Lower leg skin (tissue), 4 donors: ENCODE results near the gene GABRD. TPM values are rescaled to one million over a fixed set of nuclear protein-coding genes. Genes with fewer than 3 reads are reported as not detected.

Source experiments
- DNase-seq, 2 donors: peaks; one replicate each; pipeline ENCODE4 v3.0.0-alpha.2; 2019; ENCODE audit warnings: low spot score in 2 of 2
- H3K4me3 ChIP-seq: fragments of 200-600 bp; sonication (generic); 2 replicates; pipeline ENCODE4 v1.5.1; 2017; ENCODE audit warnings: mild to moderate bottlenecking, low read depth; ENCODE audit not compliant: poor library complexity, severe bottlenecking
- POLR2A ChIP-seq, 2 donors: fragments of 450-650 bp; IDR thresholded peaks; one replicate each; pipeline ENCODE4 v1.6.1; 2016 to 2017; ENCODE audit warnings: antibody characterized with exemption in 2 of 2, mild to moderate bottlenecking in 1 of 2, moderate library complexity in 1 of 2
- WGBS, 2 donors: methylation state at CpG; one replicate each; pipeline ENCODE4 v1.1.5; 2018; 5-methylcytosine and 5-hydroxymethylcytosine counted together
- intact Hi-C: fragments of 100-400 bp; cut with DNase I; formaldehyde crosslinking; loops from one replicate; pipeline ENCODE4 v1.15.0; 2023; ENCODE audit warnings: low total_unique reads
- total RNA-seq, 4 donors: library from RNA; depleted of rRNA; stranded (reverse); fragments of >200 nt; gene quantifications; one replicate each; pipeline ENCODE4 v1.1.0, GENCODE V29; 2016
- TF ChIP-seq, protein P1 (sequence below), 3 donors: fragments of 450-650 bp; IDR thresholded peaks; one replicate each; pipeline ENCODE4 v1.5.1; 2016; ENCODE audit warnings: antibody characterized with exemption in 3 of 3, mild to moderate bottlenecking in 3 of 3, moderate library complexity in 2 of 3

The GABRD gene
- total RNA-seq, 4 donors from 2014 or later, result 1.1 to 5.1 (median 2.0) TPM; not detected in 1

DNA sequence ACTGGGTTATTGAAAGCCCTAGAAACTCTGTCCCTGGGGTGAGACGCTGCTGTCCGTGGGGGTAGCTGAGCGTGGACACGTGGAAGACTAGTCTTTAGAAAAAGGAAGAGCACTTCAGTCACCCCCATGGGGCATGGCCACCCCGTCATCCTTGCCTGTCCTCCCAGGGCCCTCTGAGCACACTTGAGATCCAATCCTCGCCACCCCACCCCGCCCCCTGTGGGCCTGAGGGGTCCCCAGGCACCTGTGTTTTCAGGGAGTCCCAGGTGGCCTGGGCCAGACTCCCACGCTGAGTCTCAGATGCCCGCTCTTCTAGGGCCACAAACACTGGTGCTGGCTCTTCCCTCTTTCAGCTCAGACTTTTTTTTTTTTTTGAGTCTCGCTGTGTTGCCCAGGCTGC is 33.6 kb downstream of the GABRD start:
- no peak for DNase-seq
- WGBS, 2 donors, result 80 to 84% methylated on average over 10 of the region's 10 CpGs
- no peak overlapping the region for H3K4me3 ChIP-seq
- intact Hi-C loops, result no loop called here
- TF ChIP-seq, protein P1, sequence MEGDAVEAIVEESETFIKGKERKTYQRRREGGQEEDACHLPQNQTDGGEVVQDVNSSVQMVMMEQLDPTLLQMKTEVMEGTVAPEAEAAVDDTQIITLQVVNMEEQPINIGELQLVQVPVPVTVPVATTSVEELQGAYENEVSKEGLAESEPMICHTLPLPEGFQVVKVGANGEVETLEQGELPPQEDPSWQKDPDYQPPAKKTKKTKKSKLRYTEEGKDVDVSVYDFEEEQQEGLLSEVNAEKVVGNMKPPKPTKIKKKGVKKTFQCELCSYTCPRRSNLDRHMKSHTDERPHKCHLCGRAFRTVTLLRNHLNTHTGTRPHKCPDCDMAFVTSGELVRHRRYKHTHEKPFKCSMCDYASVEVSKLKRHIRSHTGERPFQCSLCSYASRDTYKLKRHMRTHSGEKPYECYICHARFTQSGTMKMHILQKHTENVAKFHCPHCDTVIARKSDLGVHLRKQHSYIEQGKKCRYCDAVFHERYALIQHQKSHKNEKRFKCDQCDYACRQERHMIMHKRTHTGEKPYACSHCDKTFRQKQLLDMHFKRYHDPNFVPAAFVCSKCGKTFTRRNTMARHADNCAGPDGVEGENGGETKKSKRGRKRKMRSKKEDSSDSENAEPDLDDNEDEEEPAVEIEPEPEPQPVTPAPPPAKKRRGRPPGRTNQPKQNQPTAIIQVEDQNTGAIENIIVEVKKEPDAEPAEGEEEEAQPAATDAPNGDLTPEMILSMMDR (IDR thresholded peaks at IDR 0.05), result no peak
- TF ChIP-seq POLR2A (IDR thresholded peaks at IDR 0.05), result no peak

DNA sequence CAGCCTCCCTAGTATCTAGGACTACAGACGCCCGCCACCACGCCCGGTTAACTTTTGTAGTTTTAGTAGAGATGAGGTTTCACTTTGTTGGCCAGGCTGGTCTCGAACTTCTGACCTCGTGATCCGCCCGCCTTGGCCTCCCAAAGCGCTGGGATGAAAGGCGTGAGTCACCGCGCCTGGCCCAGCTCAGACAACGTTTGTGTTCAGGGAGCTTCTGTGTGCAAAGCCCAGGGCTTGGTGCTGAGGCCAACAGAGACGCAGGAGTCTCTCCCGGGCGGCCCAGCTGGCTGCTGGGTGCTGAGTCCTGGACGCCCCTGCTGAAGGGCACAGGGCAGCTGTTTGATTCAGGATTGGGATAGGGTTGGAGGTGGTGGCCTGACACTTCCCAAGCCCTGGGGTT is 34.1 kb downstream of the GABRD start:
- TF ChIP-seq, protein P1 (IDR thresholded peaks at IDR 0.05), result no peak
- TF ChIP-seq POLR2A (IDR thresholded peaks at IDR 0.05), result no peak
- no peak overlapping the region for H3K4me3 ChIP-seq
- WGBS, 2 donors, result 75 to 83% methylated on average over 10 to 17 of the region's 17 CpGs
- DNase-seq, result no peak
- intact Hi-C loops, result no loop called here

DNA sequence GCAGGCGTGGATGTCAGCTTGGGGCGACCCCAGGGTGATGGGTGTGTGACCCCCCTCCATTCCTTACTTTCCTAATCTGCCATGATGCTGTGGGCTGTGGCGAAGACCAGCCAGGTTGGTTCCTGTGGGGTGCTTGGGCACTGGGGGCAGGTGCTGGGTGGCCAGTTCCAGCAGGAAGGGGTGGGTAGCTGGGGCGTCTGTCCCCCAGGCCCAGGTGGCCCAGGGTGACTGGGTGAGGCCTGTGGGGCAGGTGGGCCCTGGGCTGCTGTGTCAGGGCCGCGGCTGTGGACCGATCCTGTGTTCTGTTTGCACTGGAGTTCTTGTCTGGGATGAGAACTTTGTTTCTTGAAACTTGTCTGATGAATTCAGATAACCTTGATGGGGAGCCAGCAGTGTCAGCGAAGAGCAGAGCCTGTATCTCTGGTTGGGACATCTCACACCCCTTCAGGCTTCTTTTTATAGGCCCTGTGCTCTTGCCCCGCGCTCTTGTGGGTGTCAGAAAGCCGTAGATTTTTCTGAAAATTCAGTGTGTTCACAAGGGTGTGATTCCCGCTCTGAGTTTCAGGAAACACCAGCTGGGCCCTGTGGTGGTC is 34.7 kb downstream of the GABRD start:
- 84 to 91% methylated on average over 7 to 11 of the region's 12 CpGs for WGBS, 2 donors
- intact Hi-C loops, result no loop called here

DNA sequence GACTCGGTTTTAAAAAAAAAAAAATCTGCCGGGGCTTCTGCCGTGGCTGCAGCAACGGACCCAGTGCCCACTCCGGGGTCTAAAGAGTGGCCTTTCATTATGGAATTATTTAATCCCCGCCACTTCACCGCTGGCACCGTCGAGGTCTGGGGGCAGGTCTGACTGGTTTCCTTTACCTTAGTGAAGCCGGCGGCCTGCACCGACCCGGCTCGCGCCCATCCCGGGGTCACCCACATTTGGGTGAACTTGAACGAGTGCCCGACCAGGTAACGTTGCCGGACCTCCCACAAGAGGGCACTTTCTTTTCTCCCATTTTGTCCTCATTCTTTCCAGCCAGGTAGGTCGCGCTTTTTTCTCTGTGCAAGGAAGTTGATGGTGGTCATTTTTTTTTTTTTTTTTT is 35.4 kb downstream of the GABRD start:
- TF ChIP-seq, protein P1 (IDR thresholded peaks at IDR 0.05), result no peak
- no peak for TF ChIP-seq POLR2A (IDR thresholded peaks at IDR 0.05)
- intact Hi-C loops, result no loop called here

More for the DNA sequence above, 34.7 kb downstream of the GABRD start:
- TF ChIP-seq, protein P1 (IDR thresholded peaks at IDR 0.05), result no peak
- no peak for TF ChIP-seq POLR2A (IDR thresholded peaks at IDR 0.05)
- H3K4me3 ChIP-seq, result no peak overlapping the region
- no peak for DNase-seq

DNA sequence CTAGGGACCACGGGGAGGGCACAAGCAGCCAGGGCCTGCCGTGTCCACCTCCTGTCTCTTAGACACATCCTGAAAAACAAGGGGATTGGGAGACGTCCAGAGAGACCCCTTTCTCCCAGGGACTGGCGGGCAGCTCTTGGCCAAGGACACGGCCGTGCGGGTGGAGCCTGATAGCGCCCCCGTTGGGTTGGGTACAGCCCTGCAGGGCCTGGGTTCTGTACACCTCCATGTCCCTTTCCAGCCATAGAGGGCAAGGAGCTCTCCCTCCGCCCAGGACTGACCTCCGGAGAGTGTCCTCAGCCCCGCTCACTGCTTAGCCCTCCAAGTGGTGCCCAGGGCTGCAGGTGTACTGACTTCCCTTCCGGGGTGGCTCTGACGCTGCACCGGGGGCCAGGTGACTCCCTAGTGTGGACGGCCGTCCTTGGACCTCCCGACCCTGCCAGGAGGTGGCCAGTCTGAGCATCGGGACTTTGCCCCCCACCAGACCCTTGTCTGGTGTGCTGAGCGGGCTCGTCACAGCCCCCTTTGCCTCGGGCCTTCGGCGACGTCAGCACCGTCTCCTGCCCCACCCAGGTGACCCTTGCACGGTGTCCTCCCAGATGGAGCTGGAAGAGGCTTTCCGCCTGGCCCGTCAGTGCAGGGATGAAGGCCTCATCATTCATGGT is 36.9 kb downstream of the GABRD start:
- no peak for DNase-seq
- no peak overlapping the region for H3K4me3 ChIP-seq
- TF ChIP-seq, protein P1 (IDR thresholded peaks at IDR 0.05), result no peak
- no peak for TF ChIP-seq POLR2A (IDR thresholded peaks at IDR 0.05)
- intact Hi-C loops, result no loop called here
- 90% methylated on average over 26 to 29 of the region's 29 CpGs for WGBS, 2 donors

More for the DNA sequence above, 35.4 kb downstream of the GABRD start:
- WGBS, 2 donors, result 81 to 85% methylated on average over 22 of the region's 22 CpGs
- no peak for DNase-seq
- no peak overlapping the region for H3K4me3 ChIP-seq
